Measurements from ENCODE around the gene ABL1. TPM values are rescaled to one million over a fixed set of nuclear protein-coding genes. Genes with fewer than 3 reads are reported as not detected.

ABL1 gene
- total RNA-seq, 4 donors from 2014 or later, result 60.3 to 97.0 (median 79.8) TPM

GRCh38 chr9:130930132-130930803 lies 95.2 kb downstream of the ABL1 start:
- peaks cover 7 to 16% of the 10 kb centered on the region in 2 donors for H3K4me1 ChIP-seq
- 90 to 93% methylated on average over 22 to 23 of the region's 23 CpGs for WGBS, 2 donors
- H3K27me3 ChIP-seq, result no peaks in the 10 kb centered on the region
- no peaks in the 10 kb centered on the region for H3K36me3 ChIP-seq
- TF ChIP-seq CTCF (IDR thresholded peaks at IDR 0.05), result no peak
- TF ChIP-seq POLR2A (IDR thresholded peaks at IDR 0.05), result no peak
- H3K9me3 ChIP-seq, result no peaks in the 10 kb centered on the region
- intact Hi-C loops (cut with DNase I), result no loop called here
- no peak for DNase-seq
- no peak overlapping the region for H3K27ac ChIP-seq
- H3K4me3 ChIP-seq (replicated peaks in 1 of 3), result no peak overlapping the region

GRCh38 chr9:130930804-130931349 lies 95.8 kb downstream of the ABL1 start:
- no peak overlapping the region for H3K27ac ChIP-seq
- peaks cover 7 to 16% of the 10 kb centered on the region in 2 donors for H3K4me1 ChIP-seq
- 88 to 99% methylated on average over 13 to 15 of the region's 15 CpGs for WGBS, 2 donors
- no peak for DNase-seq
- intact Hi-C loops (cut with DNase I), result no loop called here
- H3K9me3 ChIP-seq, result no peaks in the 10 kb centered on the region
- H3K36me3 ChIP-seq, result no peaks in the 10 kb centered on the region
- TF ChIP-seq CTCF (IDR thresholded peaks at IDR 0.05), result no peak
- no peak for TF ChIP-seq POLR2A (IDR thresholded peaks at IDR 0.05)
- no peak overlapping the region for H3K4me3 ChIP-seq (replicated peaks in 1 of 3)
- no peaks in the 10 kb centered on the region for H3K27me3 ChIP-seq

GRCh38 chr9:130931508-130932254 lies 96.6 kb downstream of the ABL1 start:
- intact Hi-C loops (cut with DNase I), result no loop called here
- H3K4me1 ChIP-seq, result peaks cover 7 to 16% of the 10 kb centered on the region in 2 donors
- H3K36me3 ChIP-seq, result no peaks in the 10 kb centered on the region
- no peak overlapping the region for H3K4me3 ChIP-seq (replicated peaks in 1 of 3)
- no peak for DNase-seq
- H3K27me3 ChIP-seq, result no peaks in the 10 kb centered on the region
- WGBS, 2 donors, result 75 to 81% methylated on average over 20 of the region's 20 CpGs
- no peaks in the 10 kb centered on the region for H3K9me3 ChIP-seq
- H3K27ac ChIP-seq, result no peak overlapping the region
- TF ChIP-seq POLR2A (IDR thresholded peaks at IDR 0.05) (no peak), CTCF (IDR thresholded peaks at IDR 0.05) (no peak)

GRCh38 chr9:130932255-130933079 lies 97.4 kb downstream of the ABL1 start:
- no peaks in the 10 kb centered on the region for H3K36me3 ChIP-seq
- H3K4me1 ChIP-seq, result peaks cover 7 to 13% of the 10 kb centered on the region in 2 donors
- no peak overlapping the region for H3K27ac ChIP-seq
- H3K4me3 ChIP-seq (replicated peaks in 1 of 3), result no peak overlapping the region
- peaks cover under 1% of the 10 kb centered on the region for H3K27me3 ChIP-seq
- intact Hi-C loops (cut with DNase I), result no loop called here
- H3K9me3 ChIP-seq, result no peaks in the 10 kb centered on the region
- DNase-seq, result no peak
- WGBS, 2 donors, result 54 to 55% methylated on average over 18 to 21 of the region's 21 CpGs
- no peak for TF ChIP-seq CTCF (IDR thresholded peaks at IDR 0.05)
- TF ChIP-seq POLR2A (IDR thresholded peaks at IDR 0.05), result no peak
